OCI-LY7 (cell line): ENCODE results near the gene NIF3L1. TPM values are rescaled to one million over a fixed set of nuclear protein-coding genes. Genes with fewer than 3 reads are reported as not detected.
A peak's percentile ranks its signal among the peaks of the same experiment; 100 is the strongest.

ENCODE experiments used
- BruUV-seq: library from RNA; stranded (reverse); fragments of 400-500 nt; replicated peaks from 2 replicates; lab custom pipeline; 2021; lab: Mats Ljungman, UMichigan
- CTCF ChIA-PET: fragments of 300-600 bp; sonication (Branson Sonifier 250); formaldehyde crosslinking; loops from one replicate; lab custom pipeline; 2022; ENCODE audit warnings: antibody characterized with exemption; ENCODE audit not compliant: unreplicated experiment; lab: Charles Lee
- POLR2A ChIA-PET: fragments of 300-600 bp; sonication (Branson Sonifier 250); formaldehyde crosslinking; loops from one replicate; lab custom pipeline; 2022; ENCODE audit warnings: antibody characterized with exemption; lab: Charles Lee
- DNase-seq: peaks from one replicate; pipeline ENCODE4 v3.0.0-alpha.2; 2015; ENCODE audit warnings: low spot score
- H2AFZ ChIP-seq: fragments of 200-600 bp; sonication (generic), shearing (Covaris generic); 2 replicates; pipeline ENCODE4 v1.6.1; 2014; ENCODE audit warnings: mild to moderate bottlenecking, antibody characterized with exemption, low read length, moderate library complexity
- H3K27ac ChIP-seq: fragments of 200-600 bp; sonication (generic); 2 replicates; pipeline ENCODE4 v1.5.1; 2014; ENCODE audit warnings: mixed run types, low read depth, mild to moderate bottlenecking, moderate library complexity, low read length, inconsistent platforms; ENCODE audit not compliant: poor library complexity, severe bottlenecking
- H3K36me3 ChIP-seq: fragments of 200-600 bp; sonication (generic); 2 replicates; pipeline ENCODE4 v1.6.1; 2014; ENCODE audit warnings: mild to moderate bottlenecking, antibody characterized with exemption, low read length, moderate library complexity, mixed read lengths; ENCODE audit not compliant: insufficient read depth
- H3K4me1 ChIP-seq: fragments of 200-600 bp; sonication (generic); 2 replicates; pipeline ENCODE4 v1.5.1; 2014; ENCODE audit warnings: mild to moderate bottlenecking, low read length; ENCODE audit not compliant: insufficient read depth, poor library complexity, severe bottlenecking
- H3K4me2 ChIP-seq: fragments of 200-600 bp; sonication (generic); 2 replicates; pipeline ENCODE4 v1.6.1; 2014; ENCODE audit warnings: mild to moderate bottlenecking, low read length
- H3K4me3 ChIP-seq: fragments of 200-600 bp; sonication (generic); 2 replicates; pipeline ENCODE4 v1.5.1; 2014; ENCODE audit warnings: mild to moderate bottlenecking, low read depth, low read length; ENCODE audit not compliant: poor library complexity, severe bottlenecking
- H3K79me2 ChIP-seq: fragments of 200-600 bp; sonication (generic); 2 replicates; pipeline ENCODE4 v1.6.1; 2016; ENCODE audit warnings: low read depth, mild to moderate bottlenecking, low read length, moderate library complexity, mixed read lengths; ENCODE audit not compliant: insufficient read depth
- H3K9me2 ChIP-seq: fragments of 200-600 bp; sonication (generic); 2 replicates; pipeline ENCODE4 v1.6.1; 2016; ENCODE audit warnings: mild to moderate bottlenecking, low read length, mixed read lengths; ENCODE audit not compliant: insufficient read depth
- H3K9me3 ChIP-seq: fragments of 200-600 bp; sonication (generic); 2 replicates; pipeline ENCODE4 v1.6.1; 2014; ENCODE audit warnings: mild to moderate bottlenecking, mixed run types, low read length, mixed read lengths
- H4K20me1 ChIP-seq: fragments of 200-600 bp; sonication (generic); 2 replicates; pipeline ENCODE4 v1.6.1; 2014; ENCODE audit warnings: mild to moderate bottlenecking, antibody characterized with exemption, low read length, moderate library complexity, mixed read lengths; ENCODE audit not compliant: insufficient read depth
- EZH2phosphoT487 ChIP-seq: fragments of 200-600 bp; sonication (generic); IDR thresholded peaks from 2 replicates; pipeline ENCODE4 v1.6.1; 2018; ENCODE audit warnings: low read depth, borderline replicate concordance, mild to moderate bottlenecking, mixed run types, antibody characterized with exemption, low read length, moderate library complexity, mixed read lengths
- intact Hi-C: fragments of 100-400 bp; cut with micrococcal nuclease; formaldehyde crosslinking; loops from one replicate; pipeline ENCODE4 v1.10.0; 2022; ENCODE audit not compliant: unreplicated experiment
- total RNA-seq, 2 experiments: library from RNA; depleted of rRNA in 1 of 2; stranded (reverse); fragments of >200 nt in 1 of 2; shearing (Covaris generic) in 1 of 2; gene quantifications; 2 replicates each; pipeline ENCODE4 v1.2.3, GENCODE V29; 2014 to 2022
- TF ChIP-seq, protein P1 (sequence below): fragments of 200-600 bp; sonication (generic); conservative IDR thresholded peaks from 2 replicates; pipeline ENCODE4 v1.5.1; 2014; ENCODE audit warnings: mild to moderate bottlenecking, antibody characterized with exemption, low read length, moderate library complexity, mixed read lengths

Gene NIF3L1
- total RNA-seq, 2 experiments from 2014 or later, result 60.4 to 68.4 TPM

DNA sequence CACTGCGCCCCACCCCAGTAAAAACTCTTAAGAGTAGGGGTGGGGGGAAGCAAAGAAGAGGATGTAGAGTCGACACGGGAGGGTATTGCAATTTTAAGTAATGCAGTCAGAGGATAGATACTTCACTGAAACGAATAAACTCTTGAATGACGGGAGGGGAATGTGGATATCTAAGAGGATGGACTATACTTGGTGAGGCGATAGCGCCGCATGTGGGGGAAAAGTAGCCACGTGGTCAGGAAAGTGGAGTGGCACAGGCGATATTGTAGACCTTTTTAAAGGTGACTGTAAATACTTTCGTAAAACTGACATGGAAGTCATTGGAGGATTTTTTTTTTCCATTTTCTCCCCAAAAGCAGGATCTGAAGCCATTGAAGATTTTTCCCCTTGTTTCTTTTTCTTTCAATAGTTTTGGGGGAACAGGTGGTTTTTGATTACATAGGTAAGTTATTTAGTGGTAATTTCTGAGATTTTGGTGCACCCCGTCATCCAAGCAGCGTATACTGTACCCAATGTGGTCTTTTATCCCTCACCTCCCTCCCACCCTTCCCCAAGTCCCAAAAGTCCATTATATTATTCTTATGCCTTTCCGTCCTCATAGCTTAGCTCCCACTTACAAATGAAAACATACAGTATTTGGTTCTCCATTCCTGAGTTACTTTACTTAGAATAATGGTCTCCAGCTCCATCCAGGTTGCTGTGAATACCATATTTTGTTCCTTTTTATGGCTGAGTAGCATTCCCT is 38.5 kb upstream of the NIF3L1 start:
- Histone ChIP-seq H3K27ac (no peak overlapping the region), H3K36me3 (peaks cover 55% of the 10 kb centered on the region), H2AFZ (no peak overlapping the region), H3K4me3 (no peak overlapping the region), H3K79me2 (no peaks in the 10 kb centered on the region), H3K4me2 (no peak overlapping the region), H4K20me1 (no peaks in the 10 kb centered on the region; the same call in 1 of the 2 replicates), H3K9me2 (no peaks in the 10 kb centered on the region), H3K4me1 (no peaks in the 10 kb centered on the region), H3K9me3 (no peaks in the 10 kb centered on the region)
- no peak for TF ChIP-seq EZH2phosphoT487
- TF ChIP-seq, protein P1, sequence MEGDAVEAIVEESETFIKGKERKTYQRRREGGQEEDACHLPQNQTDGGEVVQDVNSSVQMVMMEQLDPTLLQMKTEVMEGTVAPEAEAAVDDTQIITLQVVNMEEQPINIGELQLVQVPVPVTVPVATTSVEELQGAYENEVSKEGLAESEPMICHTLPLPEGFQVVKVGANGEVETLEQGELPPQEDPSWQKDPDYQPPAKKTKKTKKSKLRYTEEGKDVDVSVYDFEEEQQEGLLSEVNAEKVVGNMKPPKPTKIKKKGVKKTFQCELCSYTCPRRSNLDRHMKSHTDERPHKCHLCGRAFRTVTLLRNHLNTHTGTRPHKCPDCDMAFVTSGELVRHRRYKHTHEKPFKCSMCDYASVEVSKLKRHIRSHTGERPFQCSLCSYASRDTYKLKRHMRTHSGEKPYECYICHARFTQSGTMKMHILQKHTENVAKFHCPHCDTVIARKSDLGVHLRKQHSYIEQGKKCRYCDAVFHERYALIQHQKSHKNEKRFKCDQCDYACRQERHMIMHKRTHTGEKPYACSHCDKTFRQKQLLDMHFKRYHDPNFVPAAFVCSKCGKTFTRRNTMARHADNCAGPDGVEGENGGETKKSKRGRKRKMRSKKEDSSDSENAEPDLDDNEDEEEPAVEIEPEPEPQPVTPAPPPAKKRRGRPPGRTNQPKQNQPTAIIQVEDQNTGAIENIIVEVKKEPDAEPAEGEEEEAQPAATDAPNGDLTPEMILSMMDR, result no peak
- DNase-seq, result no peak
- TSS peak; percentile 19 for BruUV-seq
- CTCF ChIA-PET, result no interaction called here
- intact Hi-C loops, result no loop called here
- POLR2A ChIA-PET, result interaction anchor here (1.4 kb wide), 1 partner anchor 18 kb away, joined by 3 read pairs; no protein-coding TSS in a partner anchor

DNA sequence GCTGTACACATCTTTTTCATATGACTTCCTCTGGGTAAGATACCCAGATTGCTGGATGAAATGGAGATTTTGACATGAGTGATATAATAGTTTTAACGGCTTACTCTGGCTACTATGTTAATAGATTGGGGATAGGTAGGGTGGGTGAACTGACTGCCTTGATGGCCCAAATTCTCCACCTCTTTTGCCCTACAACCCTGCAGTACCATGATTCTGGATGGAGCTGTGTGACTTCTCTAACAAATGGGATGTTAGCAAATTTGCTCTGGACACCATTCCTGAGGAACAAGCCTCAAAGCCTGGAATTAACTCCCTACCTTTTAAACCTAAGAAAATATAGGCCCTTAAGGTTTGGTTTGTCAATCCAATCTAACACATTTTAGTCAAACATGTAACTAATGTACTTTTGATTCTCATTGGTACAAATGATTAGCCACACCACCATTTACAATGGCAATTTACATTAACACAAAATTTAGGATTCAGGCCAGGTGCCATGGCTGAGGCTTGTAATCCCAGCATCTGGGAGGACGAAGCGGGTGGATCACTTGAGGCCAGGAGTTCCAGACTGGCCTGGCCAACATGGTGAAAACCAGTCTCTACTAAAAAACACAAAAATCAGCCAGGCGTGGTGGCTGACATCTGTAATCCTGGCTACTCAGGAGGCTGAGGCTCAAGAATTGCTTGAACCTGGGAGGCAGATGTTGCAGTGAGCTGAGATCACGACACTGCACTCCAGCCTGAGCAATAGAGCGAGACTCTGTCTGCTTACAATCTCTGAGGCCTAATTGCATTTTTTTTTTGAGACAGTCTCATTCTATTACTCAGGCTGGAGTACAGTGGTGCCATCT is 37.5 kb upstream of the NIF3L1 start:
- Histone ChIP-seq H3K9me3 (no peaks in the 10 kb centered on the region), H3K27ac (no peak overlapping the region), H3K9me2 (no peaks in the 10 kb centered on the region), H3K4me1 (no peaks in the 10 kb centered on the region), H3K79me2 (peaks cover 5% of the 10 kb centered on the region; the same call in 1 of the 2 replicates), H2AFZ (no peak overlapping the region), H3K4me3 (no peak overlapping the region), H3K4me2 (no peak overlapping the region), H3K36me3 (peaks cover 64% of the 10 kb centered on the region), H4K20me1 (no peaks in the 10 kb centered on the region; the same call in 1 of the 2 replicates)
- no TSS peak for BruUV-seq
- intact Hi-C loops, result no loop called here
- DNase-seq, result no peak
- ChIA-PET POLR2A (no interaction called here), CTCF (no interaction called here)
- TF ChIP-seq, protein P1, result no peak
- no peak for TF ChIP-seq EZH2phosphoT487
